Measurements from ENCODE around the gene ABCA3. TPM values are rescaled to one million over a fixed set of nuclear protein-coding genes. Genes with fewer than 3 reads are reported as not detected.

Gene ABCA3
- total and polyA plus RNA-seq, 2 of the 8 experiments (the other 6 are each of a cell fraction or from before 2014, with no cell fraction given), result 5.7 to 7.9 TPM

- Histone ChIP-seq H4K20me1 (replicated peaks in 1 of 2; ENCODE audit: control insufficient read depth in 1 of 2, insufficient read depth in 2 of 2, low read length in 2 of 2) (no peaks in the 10 kb centered on the region), H2BK120ac (replicated peaks; ENCODE audit: low read depth, low read length) (no peak overlapping the region), H3K36me3 (ENCODE audit: control insufficient read depth in 2 of 4, insufficient read depth in 4 of 4, low read length in 3 of 4) (no peaks in the 10 kb centered on the region), H2BK5ac (ENCODE audit: low read depth, low read length) (no peak overlapping the region), H3K14ac (ENCODE audit: insufficient read length) (no peak overlapping the region), H2AFZ (ENCODE audit: low read length) (no peak overlapping the region), H2BK15ac (ENCODE audit: low read length) (no peak overlapping the region), H3K9ac (replicated peaks in 1 of 4; ENCODE audit: extremely low read depth in 1 of 4, low read depth in 3 of 4, low read length in 3 of 4) (no peak overlapping the region), H3K23me2 (ENCODE audit: low read depth, low read length) (no peaks in the 10 kb centered on the region), H4K5ac (ENCODE audit: insufficient read length, low read depth, low read length) (no peak overlapping the region), H3K79me1 (ENCODE audit: low read depth, low read length) (no peaks in the 10 kb centered on the region), H4K8ac (ENCODE audit: extremely low read depth, insufficient read depth, low read length) (no peak overlapping the region), H4K91ac (replicated peaks; ENCODE audit: insufficient read length, low read length) (no peak overlapping the region), H3K18ac (ENCODE audit: extremely low read depth, low read length) (no peak overlapping the region), H2BK20ac (ENCODE audit: low read length) (no peak overlapping the region), H2AK5ac (ENCODE audit: low read depth, low read length) (no peak overlapping the region), H2BK12ac (ENCODE audit: low read depth, low read length) (no peak overlapping the region), H3K4ac (replicated peaks; ENCODE audit: insufficient read length, low read depth, low read length) (no peak overlapping the region), H3K27ac (ENCODE audit: low read depth, low read length) (no peak overlapping the region), H3K4me2 (ENCODE audit: insufficient read depth in 1 of 2, low read depth in 2 of 2, low read length in 2 of 2) (no peak overlapping the region), H3K4me3 (ENCODE audit: extremely low read depth in 1 of 4, insufficient read depth in 2 of 4, low read depth in 3 of 4, low read length in 4 of 4) (no peak overlapping the region), H3K56ac (replicated peaks; ENCODE audit: insufficient read length, low read depth, low read length) (no peak overlapping the region), H3K79me2 (ENCODE audit: control insufficient read depth in 1 of 2, insufficient read depth in 2 of 2, low read length in 2 of 2) (no peaks in the 10 kb centered on the region), H3K23ac (ENCODE audit: insufficient read length) (no peak overlapping the region), H3K9me3 (ENCODE audit: insufficient read depth in 2 of 2, low read depth in 1 of 2, low read length in 1 of 2) (no peaks in the 10 kb centered on the region), H3K4me1 (replicated peaks in 1 of 4; ENCODE audit: control insufficient read depth in 3 of 4, insufficient read depth in 4 of 4, low read length in 3 of 4) (no peaks in the 10 kb centered on the region), H3K27me3 (replicated peaks in 1 of 4; ENCODE audit: control insufficient read depth in 3 of 4, extremely low read depth in 1 of 4, insufficient read depth in 3 of 4, low read length in 3 of 4) (no peaks in the 10 kb centered on the region)
- WGBS, 2 experiments (ENCODE audit: extremely low coverage in 1 of 2, insufficient coverage in 1 of 2, insufficient read length in 1 of 2, insufficient replicate concordance in 2 of 2, low coverage in 1 of 2, low lambda C conversion rate in 2 of 2, missing lambda C conversion rate in 1 of 2), result 89% methylated on average over 7 of the region's 7 CpGs; no CpG with 5 or more reads in 1 of the 2 experiments
- ChIA-PET CTCF (ENCODE audit: partially characterized antibody) (no interaction called here), POLR2A (ENCODE audit: partially characterized antibody) (interaction anchor here (0.7 to 1.5 kb wide), 2 partner anchors 57 to 63 kb away, joined by 3 to 4 read pairs; partner anchors contain the start of gene RNPS1)
- DNase-seq (ENCODE audit: low read depth in 1 of 2, low spot score in 2 of 2) (no peak), FAIRE-seq (no peak)
- TF ChIP-seq SP1 (IDR thresholded peaks at IDR 0.05; ENCODE audit: low read depth, low read length) (no peak), RFX5 (IDR thresholded peaks at IDR 0.05; ENCODE audit: borderline replicate concordance, low read depth, low read length) (no peak), NRF1 (IDR thresholded peaks at IDR 0.05; ENCODE audit: low read depth, low read length) (no peak), CHD2 (IDR thresholded peaks at IDR 0.05; ENCODE audit: low read length) (no peak)
- TF ChIP-seq, protein P1, sequence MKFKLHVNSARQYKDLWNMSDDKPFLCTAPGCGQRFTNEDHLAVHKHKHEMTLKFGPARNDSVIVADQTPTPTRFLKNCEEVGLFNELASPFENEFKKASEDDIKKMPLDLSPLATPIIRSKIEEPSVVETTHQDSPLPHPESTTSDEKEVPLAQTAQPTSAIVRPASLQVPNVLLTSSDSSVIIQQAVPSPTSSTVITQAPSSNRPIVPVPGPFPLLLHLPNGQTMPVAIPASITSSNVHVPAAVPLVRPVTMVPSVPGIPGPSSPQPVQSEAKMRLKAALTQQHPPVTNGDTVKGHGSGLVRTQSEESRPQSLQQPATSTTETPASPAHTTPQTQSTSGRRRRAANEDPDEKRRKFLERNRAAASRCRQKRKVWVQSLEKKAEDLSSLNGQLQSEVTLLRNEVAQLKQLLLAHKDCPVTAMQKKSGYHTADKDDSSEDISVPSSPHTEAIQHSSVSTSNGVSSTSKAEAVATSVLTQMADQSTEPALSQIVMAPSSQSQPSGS (IDR thresholded peaks at IDR 0.05; ENCODE audit: low read length), result no peak
These were observed 15.3 kb downstream of the ABCA3 start for GRCh38 chr16:2325181-2325580.

Data from H1 (cell line).